WTC11 (cell line): Measurements from ENCODE around the gene CACNA1C. TPM values are rescaled to one million over a fixed set of nuclear protein-coding genes. Genes with fewer than 3 reads are reported as not detected.

Source experiments
- ATAC-seq: fragments of 200-7000 bp; cut with Tn5 transposase; 2 replicates; pipeline ENCODE4 v1.10.0; 2021; ENCODE audit warnings: mild to moderate bottlenecking, moderate library complexity
- CTCF ChIA-PET: fragments of 300-600 bp; sonication (Branson Sonifier 250); formaldehyde crosslinking; loops from one replicate; lab custom pipeline; 2021; ENCODE audit warnings: antibody characterized with exemption; lab: Charles Lee
- POLR2A ChIA-PET: fragments of 350-600 bp; sonication (Branson Sonifier 250); formaldehyde crosslinking; loops from one replicate; lab custom pipeline; 2021; ENCODE audit warnings: antibody characterized with exemption; lab: Charles Lee
- DNase-seq: peaks from one replicate; pipeline ENCODE4 v3.0.0; 2021; ENCODE audit warnings: low spot score
- H3K27ac Mint-ChIP-seq: 2 replicates; pipeline ENCODE4 v1.8.0; 2021; ENCODE audit warnings: mixed read lengths
- H3K27me3 Mint-ChIP-seq: 2 replicates; pipeline ENCODE4 v1.8.0; 2021; ENCODE audit warnings: low read depth, mild to moderate bottlenecking, moderate library complexity, mixed read lengths
- H3K36me3 Mint-ChIP-seq: 2 replicates; pipeline ENCODE4 v1.8.0; 2021; ENCODE audit warnings: mixed read lengths
- H3K4me1 Mint-ChIP-seq: 2 replicates; pipeline ENCODE4 v1.8.0; 2022; ENCODE audit warnings: mixed read lengths
- H3K4me3 Mint-ChIP-seq: 2 replicates; pipeline ENCODE4 v1.8.0; 2021; ENCODE audit warnings: mild to moderate bottlenecking, moderate library complexity, mixed read lengths
- H3K9me3 Mint-ChIP-seq: 2 replicates; pipeline ENCODE4 v1.8.0; 2021; ENCODE audit warnings: mixed read lengths
- ATF1 ChIP-seq: sonication (generic); formaldehyde crosslinking; IDR thresholded peaks from 2 replicates; pipeline ENCODE4 v1.8.1; 2023; ENCODE audit warnings: mild to moderate bottlenecking, moderate library complexity, missing genetic modification reagents
- CBFB ChIP-seq: sonication (generic); formaldehyde crosslinking; IDR thresholded peaks from 2 replicates; pipeline ENCODE4 v1.8.1; 2022; ENCODE audit warnings: mild to moderate bottlenecking, low read depth, missing genetic modification reagents
- CREM ChIP-seq: sonication (generic); formaldehyde crosslinking; IDR thresholded peaks from 2 replicates; pipeline ENCODE4 v1.8.1; 2022; ENCODE audit warnings: mild to moderate bottlenecking, missing genetic modification reagents, moderate library complexity
- CTCF ChIP-seq: fragments of 200-600 bp; IDR thresholded peaks from 2 replicates; pipeline ENCODE4 v1.8.0; 2022; ENCODE audit warnings: antibody characterized with exemption
- ESRRA ChIP-seq: sonication (generic); formaldehyde crosslinking; IDR thresholded peaks from 2 replicates; pipeline ENCODE4 v1.8.1; 2022; ENCODE audit warnings: mild to moderate bottlenecking, missing genetic modification reagents, borderline replicate concordance
- FOXJ3 ChIP-seq: sonication (generic); formaldehyde crosslinking; IDR thresholded peaks from 2 replicates; pipeline ENCODE4 v1.9.0; 2021; ENCODE audit warnings: missing genetic modification reagents, mild to moderate bottlenecking, borderline replicate concordance
- GTF2I ChIP-seq: fragments of 250-450 bp; sonication (Bioruptor Pico); conservative IDR thresholded peaks from 2 replicates; pipeline ENCODE4 v1.4.0; 2021; ENCODE audit warnings: mild to moderate bottlenecking
- JUN ChIP-seq: sonication (generic); formaldehyde crosslinking; IDR thresholded peaks from 2 replicates; pipeline ENCODE4 v1.8.0; 2023; ENCODE audit warnings: mild to moderate bottlenecking, missing genetic modification reagents
- MAX ChIP-seq: sonication (generic); formaldehyde crosslinking; IDR thresholded peaks from 2 replicates; pipeline ENCODE4 v1.8.0; 2022; ENCODE audit warnings: mild to moderate bottlenecking, missing genetic modification reagents
- NR1H2 ChIP-seq: sonication (generic); formaldehyde crosslinking; IDR thresholded peaks from 2 replicates; pipeline ENCODE4 v1.9.0; 2021; ENCODE audit warnings: mild to moderate bottlenecking, moderate library complexity, missing genetic modification reagents
- NR2C2 ChIP-seq: sonication (generic); formaldehyde crosslinking; IDR thresholded peaks from 2 replicates; pipeline ENCODE4 v1.8.0; 2022; ENCODE audit warnings: mild to moderate bottlenecking, missing genetic modification reagents
- NR3C1 ChIP-seq: sonication (generic); formaldehyde crosslinking; conservative IDR thresholded peaks from 2 replicates; pipeline ENCODE4 v1.8.1; 2023; ENCODE audit warnings: low read depth, mild to moderate bottlenecking, missing genetic modification reagents
- RORB ChIP-seq: fragments of 250-450 bp; sonication (Bioruptor Pico); IDR thresholded peaks from 2 replicates; pipeline ENCODE4 v1.9.0; 2021; ENCODE audit warnings: mild to moderate bottlenecking
- TP53 ChIP-seq: sonication (generic); formaldehyde crosslinking; IDR thresholded peaks from 2 replicates; pipeline ENCODE4 v1.8.1; 2023; ENCODE audit warnings: mild to moderate bottlenecking, missing genetic modification reagents
- ZNF219 ChIP-seq: sonication (generic); formaldehyde crosslinking; IDR thresholded peaks from 2 replicates; pipeline ENCODE4 v1.8.0; 2023; ENCODE audit warnings: missing genetic modification reagents, mild to moderate bottlenecking, borderline replicate concordance
- ZNF263 ChIP-seq: sonication (generic); formaldehyde crosslinking; IDR thresholded peaks from 2 replicates; pipeline ENCODE4 v1.8.1; 2022; ENCODE audit warnings: low read depth, mild to moderate bottlenecking, moderate library complexity, missing genetic modification reagents
- ZNF396 ChIP-seq: fragments of 250-450 bp; sonication (Bioruptor Pico); IDR thresholded peaks from 2 replicates; pipeline ENCODE4 v1.8.0; 2021; ENCODE audit warnings: mild to moderate bottlenecking, moderate library complexity, borderline replicate concordance
- ZNF671 ChIP-seq: fragments of 250-450 bp; sonication (Bioruptor Pico); IDR thresholded peaks from 2 replicates; pipeline ENCODE4 v1.8.0; 2021; ENCODE audit warnings: mild to moderate bottlenecking
- ZSCAN18 ChIP-seq: fragments of 250-450 bp; sonication (Bioruptor Pico); IDR thresholded peaks from 2 replicates; pipeline ENCODE4 v2.1.2; 2022; ENCODE audit warnings: mild to moderate bottlenecking, moderate library complexity
- total RNA-seq: library from RNA; stranded (reverse); gene quantifications from 3 replicates; pipeline ENCODE4 v1.2.3, GENCODE V29; 2021
- TF ChIP-seq, protein P1 (sequence below): fragments of 250-450 bp; sonication (Bioruptor Pico); conservative IDR thresholded peaks from 2 replicates; pipeline ENCODE4 v1.9.0; 2021; ENCODE audit warnings: mild to moderate bottlenecking
- TF ChIP-seq, protein P2 (sequence below): sonication (generic); formaldehyde crosslinking; IDR thresholded peaks from 2 replicates; pipeline ENCODE4 v1.8.1; 2023; ENCODE audit warnings: mild to moderate bottlenecking, missing genetic modification reagents
- TF ChIP-seq, protein P3 (sequence below): fragments of 250-450 bp; sonication (Bioruptor Pico); IDR thresholded peaks from 2 replicates; pipeline ENCODE4 v1.9.0; 2021; ENCODE audit warnings: mild to moderate bottlenecking, borderline replicate concordance

Gene CACNA1C
- total RNA-seq, 1 experiment from 2014 or later, result 1.7 TPM

DNA sequence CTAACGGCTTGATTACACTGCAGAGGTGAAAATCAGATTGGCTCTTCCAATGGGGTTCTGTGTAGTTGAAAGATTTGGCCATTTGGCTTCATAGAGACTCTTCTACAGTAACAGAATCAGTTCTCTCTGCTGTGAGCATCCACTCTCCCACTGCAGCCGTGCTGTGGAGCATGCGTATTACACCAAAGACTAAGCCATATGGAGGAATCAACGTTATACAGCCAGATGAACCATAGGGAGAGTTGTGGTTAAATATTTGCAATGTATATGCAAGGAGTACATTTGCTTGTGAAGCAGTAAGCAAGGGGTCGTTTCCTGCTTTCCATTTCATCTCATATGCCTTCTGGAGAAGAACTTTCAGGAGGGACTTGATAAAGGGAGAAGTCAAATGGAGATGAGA is 410.9 kb downstream of the CACNA1C start:
- ChIA-PET POLR2A (no interaction called here), CTCF (no interaction called here)
- no peak for TF ChIP-seq CREM (CRISPR knock-in tag)
- TF ChIP-seq ESRRA (CRISPR knock-in tag), result no peak
- TF ChIP-seq ZNF671 (CRISPR knock-in tag), result no peak
- no peak for TF ChIP-seq JUN (CRISPR knock-in tag)
- H3K9me3 Mint-ChIP-seq, result no peaks in the 10 kb centered on the region
- H3K4me1 Mint-ChIP-seq, result 0 out of 2 replicates have a peak, but pooled peaks cover 2% of the 10 kb centered on the region
- DNase-seq (no peak), ATAC-seq (no peak)
- no peaks in the 10 kb centered on the region for H3K36me3 Mint-ChIP-seq
- H3K27ac Mint-ChIP-seq, result no peak overlapping the region
- H3K4me3 Mint-ChIP-seq, result no peak overlapping the region
- no peaks in the 10 kb centered on the region for H3K27me3 Mint-ChIP-seq

GRCh38 chr12:2465681-2466080 is 412.9 kb downstream of the CACNA1C start:
- Mint-ChIP-seq H3K4me1 (0 out of 2 replicates have a peak, but pooled peaks cover 2% of the 10 kb centered on the region), H3K27me3 (no peaks in the 10 kb centered on the region), H3K4me3 (no peak overlapping the region), H3K36me3 (no peaks in the 10 kb centered on the region), H3K9me3 (no peaks in the 10 kb centered on the region), H3K27ac (no peak overlapping the region)
- DNase-seq (no peak), ATAC-seq (no peak)
- ChIA-PET CTCF (no interaction called here), POLR2A (no interaction called here)
- no peak for TF ChIP-seq NR1H2 (CRISPR knock-in tag)
- no peak for TF ChIP-seq JUN (CRISPR knock-in tag)
- TF ChIP-seq CBFB (CRISPR knock-in tag), result no peak
- TF ChIP-seq ZNF219 (CRISPR knock-in tag), result no peak
- TF ChIP-seq, protein P1, sequence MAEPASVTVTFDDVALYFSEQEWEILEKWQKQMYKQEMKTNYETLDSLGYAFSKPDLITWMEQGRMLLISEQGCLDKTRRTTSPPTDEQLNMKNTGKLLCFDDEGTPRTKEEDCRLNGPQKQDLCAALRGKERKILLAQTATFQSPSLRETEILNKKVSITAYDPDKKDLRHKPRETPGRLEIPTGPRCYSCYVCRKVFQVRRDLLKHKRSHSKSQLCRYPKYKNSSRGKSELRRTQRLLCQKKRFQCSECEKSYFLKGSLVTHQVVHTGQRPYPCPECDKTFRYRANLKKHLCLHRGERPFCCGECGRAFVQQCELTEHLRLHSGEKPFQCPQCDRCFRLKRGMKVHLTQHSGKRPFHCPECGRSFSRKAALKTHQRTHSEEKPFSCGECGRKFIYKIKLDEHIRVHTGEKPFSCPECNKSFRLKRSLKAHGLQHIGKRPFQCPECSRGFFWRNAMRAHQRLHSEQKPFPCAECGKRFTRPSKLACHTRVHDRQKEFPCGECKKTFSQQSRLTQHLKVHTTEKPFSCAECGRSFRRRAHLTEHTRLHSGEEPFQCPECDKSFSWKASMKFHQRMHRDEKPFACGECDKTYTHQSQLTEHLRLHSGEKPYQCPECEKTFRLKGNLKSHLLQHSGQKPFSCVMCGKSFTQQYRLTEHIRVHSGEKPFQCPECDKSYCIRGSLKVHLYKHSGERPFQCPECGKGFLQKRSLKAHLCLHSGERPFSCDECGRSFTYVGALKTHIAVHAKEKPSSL (CRISPR knock-in tag), result no peak
- no peak for TF ChIP-seq ZNF263

DNA sequence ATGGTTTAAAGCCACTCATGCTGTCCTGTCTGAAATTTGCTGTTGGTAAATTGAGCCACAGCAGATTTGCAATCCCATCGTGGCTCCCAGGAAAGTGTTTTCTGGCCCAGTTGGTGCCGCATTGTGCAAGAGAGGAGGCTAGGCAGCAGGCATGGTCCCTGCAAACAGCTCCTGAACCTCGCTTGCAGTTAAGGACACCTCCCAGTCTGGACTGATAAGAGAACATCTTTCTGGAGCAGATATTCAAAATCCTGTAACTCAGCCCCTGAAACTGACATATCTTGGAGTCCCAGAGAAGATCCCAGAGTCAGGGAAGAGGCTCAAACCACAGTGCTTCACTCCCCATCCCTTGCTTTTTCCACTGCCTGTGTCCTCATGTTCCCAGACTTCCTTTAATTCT is 413.4 kb downstream of the CACNA1C start:
- Mint-ChIP-seq H3K9me3 (no peaks in the 10 kb centered on the region), H3K4me1 (0 out of 2 replicates have a peak, but pooled peaks cover 2% of the 10 kb centered on the region), H3K36me3 (no peaks in the 10 kb centered on the region), H3K27me3 (no peaks in the 10 kb centered on the region), H3K4me3 (no peak overlapping the region), H3K27ac (no peak overlapping the region)
- ATAC-seq, result no peak
- no peak for DNase-seq
- ChIA-PET POLR2A (no interaction called here), CTCF (no interaction called here)
- no peak for TF ChIP-seq GTF2I (CRISPR knock-in tag)
- no peak for TF ChIP-seq NR3C1 (CRISPR knock-in tag)
- no peak for TF ChIP-seq FOXJ3 (CRISPR knock-in tag)
- TF ChIP-seq ATF1 (CRISPR knock-in tag), result no peak
- no peak for TF ChIP-seq MAX (CRISPR knock-in tag)
- TF ChIP-seq CTCF, result no peak
- TF ChIP-seq RORB (CRISPR knock-in tag), result no peak
- TF ChIP-seq NR2C2 (CRISPR knock-in tag), result no peak
- no peak for TF ChIP-seq ZSCAN18 (CRISPR knock-in tag)
- TF ChIP-seq TP53 (CRISPR knock-in tag), result no peak
- TF ChIP-seq ZNF219 (CRISPR knock-in tag), result no peak
- TF ChIP-seq, protein P2, sequence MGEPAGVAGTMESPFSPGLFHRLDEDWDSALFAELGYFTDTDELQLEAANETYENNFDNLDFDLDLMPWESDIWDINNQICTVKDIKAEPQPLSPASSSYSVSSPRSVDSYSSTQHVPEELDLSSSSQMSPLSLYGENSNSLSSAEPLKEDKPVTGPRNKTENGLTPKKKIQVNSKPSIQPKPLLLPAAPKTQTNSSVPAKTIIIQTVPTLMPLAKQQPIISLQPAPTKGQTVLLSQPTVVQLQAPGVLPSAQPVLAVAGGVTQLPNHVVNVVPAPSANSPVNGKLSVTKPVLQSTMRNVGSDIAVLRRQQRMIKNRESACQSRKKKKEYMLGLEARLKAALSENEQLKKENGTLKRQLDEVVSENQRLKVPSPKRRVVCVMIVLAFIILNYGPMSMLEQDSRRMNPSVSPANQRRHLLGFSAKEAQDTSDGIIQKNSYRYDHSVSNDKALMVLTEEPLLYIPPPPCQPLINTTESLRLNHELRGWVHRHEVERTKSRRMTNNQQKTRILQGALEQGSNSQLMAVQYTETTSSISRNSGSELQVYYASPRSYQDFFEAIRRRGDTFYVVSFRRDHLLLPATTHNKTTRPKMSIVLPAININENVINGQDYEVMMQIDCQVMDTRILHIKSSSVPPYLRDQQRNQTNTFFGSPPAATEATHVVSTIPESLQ (CRISPR knock-in tag), result no peak
- TF ChIP-seq, protein P3, sequence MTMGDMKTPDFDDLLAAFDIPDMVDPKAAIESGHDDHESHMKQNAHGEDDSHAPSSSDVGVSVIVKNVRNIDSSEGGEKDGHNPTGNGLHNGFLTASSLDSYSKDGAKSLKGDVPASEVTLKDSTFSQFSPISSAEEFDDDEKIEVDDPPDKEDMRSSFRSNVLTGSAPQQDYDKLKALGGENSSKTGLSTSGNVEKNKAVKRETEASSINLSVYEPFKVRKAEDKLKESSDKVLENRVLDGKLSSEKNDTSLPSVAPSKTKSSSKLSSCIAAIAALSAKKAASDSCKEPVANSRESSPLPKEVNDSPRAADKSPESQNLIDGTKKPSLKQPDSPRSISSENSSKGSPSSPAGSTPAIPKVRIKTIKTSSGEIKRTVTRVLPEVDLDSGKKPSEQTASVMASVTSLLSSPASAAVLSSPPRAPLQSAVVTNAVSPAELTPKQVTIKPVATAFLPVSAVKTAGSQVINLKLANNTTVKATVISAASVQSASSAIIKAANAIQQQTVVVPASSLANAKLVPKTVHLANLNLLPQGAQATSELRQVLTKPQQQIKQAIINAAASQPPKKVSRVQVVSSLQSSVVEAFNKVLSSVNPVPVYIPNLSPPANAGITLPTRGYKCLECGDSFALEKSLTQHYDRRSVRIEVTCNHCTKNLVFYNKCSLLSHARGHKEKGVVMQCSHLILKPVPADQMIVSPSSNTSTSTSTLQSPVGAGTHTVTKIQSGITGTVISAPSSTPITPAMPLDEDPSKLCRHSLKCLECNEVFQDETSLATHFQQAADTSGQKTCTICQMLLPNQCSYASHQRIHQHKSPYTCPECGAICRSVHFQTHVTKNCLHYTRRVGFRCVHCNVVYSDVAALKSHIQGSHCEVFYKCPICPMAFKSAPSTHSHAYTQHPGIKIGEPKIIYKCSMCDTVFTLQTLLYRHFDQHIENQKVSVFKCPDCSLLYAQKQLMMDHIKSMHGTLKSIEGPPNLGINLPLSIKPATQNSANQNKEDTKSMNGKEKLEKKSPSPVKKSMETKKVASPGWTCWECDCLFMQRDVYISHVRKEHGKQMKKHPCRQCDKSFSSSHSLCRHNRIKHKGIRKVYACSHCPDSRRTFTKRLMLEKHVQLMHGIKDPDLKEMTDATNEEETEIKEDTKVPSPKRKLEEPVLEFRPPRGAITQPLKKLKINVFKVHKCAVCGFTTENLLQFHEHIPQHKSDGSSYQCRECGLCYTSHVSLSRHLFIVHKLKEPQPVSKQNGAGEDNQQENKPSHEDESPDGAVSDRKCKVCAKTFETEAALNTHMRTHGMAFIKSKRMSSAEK (CRISPR knock-in tag), result no peak
- no peak for TF ChIP-seq ZNF396
